ENCODE results near the gene MUC21.

- TF ChIP-seq CTCF (conservative IDR thresholded peaks at IDR 0.05; ENCODE audit: low read depth, low read length) (no peak), EZH2 (IDR thresholded peaks at IDR 0.05; ENCODE audit: borderline replicate concordance, low read depth, low read length, poor library complexity, severe bottlenecking) (no peak)
Observed at GRCh38 chr6:31037682-31038081, 54.2 kb downstream of the MUC21 start.

All from A673 (cell line).